NT2/D1 (cell line): ENCODE measurements around the gene PTPRO.

ENCODE experiments used
- DNase-seq: peaks from one replicate; pipeline ENCODE4 v3.0.0-alpha.2; 2011; ENCODE audit warnings: low read depth, low spot score
- H3K27me3 ChIP-seq: 2 replicates; pipeline ENCODE4 v1.6.0; 2011; ENCODE audit warnings: mild to moderate bottlenecking; ENCODE audit not compliant: insufficient read length, insufficient read depth
- H3K36me3 ChIP-seq: 2 replicates; pipeline ENCODE4 v1.6.1; 2011; ENCODE audit warnings: mild to moderate bottlenecking, low read length, mixed read lengths; ENCODE audit not compliant: insufficient read depth, insufficient read length
- H3K4me1 ChIP-seq: 2 replicates; pipeline ENCODE4 v1.5.1; 2011; ENCODE audit not compliant: insufficient read depth, insufficient read length
- H3K4me3 ChIP-seq: 2 replicates; pipeline ENCODE4 v1.5.1; 2011; ENCODE audit warnings: low read depth; ENCODE audit not compliant: insufficient read length
- H3K9ac ChIP-seq: 2 replicates; pipeline ENCODE4 v1.6.0; 2011; ENCODE audit warnings: low read depth; ENCODE audit not compliant: insufficient read length
- H3K9me3 ChIP-seq: 2 replicates; pipeline ENCODE4 v1.5.1; 2011; ENCODE audit warnings: mild to moderate bottlenecking, low read length; ENCODE audit not compliant: insufficient read depth
- SUZ12 ChIP-seq: IDR thresholded peaks from 2 replicates; pipeline ENCODE4 v1.6.1; 2011; ENCODE audit not compliant: insufficient read length, insufficient read depth; ENCODE audit errors: extremely low read depth
- YY1 ChIP-seq: IDR thresholded peaks from 2 replicates; pipeline ENCODE4 v1.6.1; 2011; ENCODE audit not compliant: insufficient read length, insufficient read depth
- ZNF274 ChIP-seq: IDR thresholded peaks from 2 replicates; pipeline ENCODE4 v1.6.1; 2011; ENCODE audit warnings: mild to moderate bottlenecking, low read depth, low read length

The PTPRO gene

DNA sequence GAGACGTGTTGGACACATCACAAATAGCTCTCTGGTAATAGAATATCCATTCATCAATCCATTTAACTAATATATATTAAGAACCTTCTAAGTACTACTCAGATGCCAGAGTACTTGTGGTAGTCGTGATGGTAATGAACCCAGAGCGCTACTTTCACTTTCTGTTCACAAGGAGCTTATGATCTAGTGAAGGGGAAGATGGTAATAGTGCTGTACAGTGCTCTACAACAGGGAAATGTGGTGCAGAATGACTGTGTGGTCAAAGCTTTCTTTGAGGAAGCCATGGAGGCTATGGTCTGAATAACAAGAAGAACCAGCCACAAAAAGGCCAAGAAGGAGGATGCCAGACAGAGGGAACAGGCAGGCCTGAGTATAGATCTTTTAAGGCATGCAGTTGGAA lies 212.0 kb downstream of the PTPRO start:
- Histone ChIP-seq H3K27me3 (no peaks in the 10 kb centered on the region), H3K36me3 (no peaks in the 10 kb centered on the region), H3K9me3 (no peaks in the 10 kb centered on the region), H3K9ac (no peak overlapping the region), H3K4me3 (no peak overlapping the region), H3K4me1 (no peaks in the 10 kb centered on the region)
- TF ChIP-seq YY1 (no peak), SUZ12 (no peak), ZNF274 (no peak)
- no peak for DNase-seq

DNA sequence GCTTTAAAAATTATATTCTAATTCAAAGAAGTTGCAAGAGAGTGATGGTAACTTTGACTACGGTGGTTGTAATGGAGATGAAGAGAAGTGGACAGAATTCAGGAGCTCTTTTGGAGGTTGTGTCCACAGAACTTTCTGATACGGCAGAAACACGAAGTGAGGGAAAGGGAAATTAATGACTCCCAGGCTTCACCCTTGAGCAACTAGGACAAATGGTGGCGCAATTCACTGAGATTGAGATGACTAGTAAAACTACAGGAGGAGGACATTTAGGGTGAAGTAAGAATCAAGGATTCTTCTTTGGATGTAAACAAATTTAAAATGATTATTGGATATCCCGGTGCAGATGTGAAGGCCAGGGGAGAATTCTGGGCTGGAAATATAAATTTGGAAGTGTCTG lies 212.6 kb downstream of the PTPRO start:
- TF ChIP-seq YY1 = no peak
- no peak for TF ChIP-seq SUZ12
- TF ChIP-seq ZNF274 = no peak
- Histone ChIP-seq H3K9me3 (no peaks in the 10 kb centered on the region), H3K36me3 (no peaks in the 10 kb centered on the region), H3K9ac (no peak overlapping the region), H3K4me1 (no peaks in the 10 kb centered on the region), H3K27me3 (no peaks in the 10 kb centered on the region), H3K4me3 (no peak overlapping the region)
- DNase-seq = no peak

DNA sequence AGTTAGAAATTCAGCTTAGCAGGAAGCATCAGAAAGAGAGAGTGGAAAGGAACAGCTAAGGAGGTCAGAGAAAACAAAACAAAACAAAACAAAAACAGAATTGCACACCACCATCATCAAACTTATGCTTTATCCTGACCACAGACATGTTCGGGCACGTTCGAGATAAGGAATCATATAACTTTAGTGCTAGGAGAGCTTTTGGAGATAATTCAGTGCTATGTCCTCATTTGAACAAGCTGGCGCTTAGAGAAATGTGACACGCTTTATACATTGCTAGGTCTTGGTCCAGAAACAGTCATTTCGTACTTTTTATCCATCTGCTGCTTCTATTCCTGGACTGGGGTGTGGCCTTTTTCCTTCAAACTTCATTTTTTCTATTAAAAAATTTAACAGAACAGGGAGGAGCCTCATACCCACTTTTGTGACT lies 213.1 kb downstream of the PTPRO start:
- no peaks in the 10 kb centered on the region for H3K27me3 ChIP-seq
- H3K4me3 ChIP-seq = no peak overlapping the region
- no peak for DNase-seq
- no peaks in the 10 kb centered on the region for H3K36me3 ChIP-seq
- H3K9me3 ChIP-seq = no peaks in the 10 kb centered on the region
- no peak overlapping the region for H3K9ac ChIP-seq
- H3K4me1 ChIP-seq = no peaks in the 10 kb centered on the region
- no peak for TF ChIP-seq ZNF274
- TF ChIP-seq SUZ12 = no peak
- no peak for TF ChIP-seq YY1

DNA sequence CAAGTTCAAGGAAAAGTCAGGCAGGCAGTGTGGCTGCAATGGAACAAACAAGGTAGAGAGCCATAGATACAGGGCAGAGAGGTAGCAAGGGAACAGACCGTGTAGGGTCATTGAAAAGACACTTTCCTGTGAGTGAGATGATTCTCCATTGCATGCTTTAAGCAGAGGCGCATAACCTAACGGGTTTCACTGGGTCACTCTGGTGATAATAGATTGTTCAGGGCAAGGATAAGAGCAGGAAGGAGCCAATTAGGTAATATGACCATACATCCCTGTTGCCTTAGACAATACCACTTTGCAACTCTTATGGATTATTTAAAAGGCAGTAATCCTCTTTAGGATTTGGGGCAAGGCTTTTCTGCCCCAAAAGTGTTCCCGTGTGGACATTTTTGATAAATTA lies 214.1 kb downstream of the PTPRO start:
- TF ChIP-seq YY1 = no peak
- TF ChIP-seq ZNF274 = no peak
- no peak for TF ChIP-seq SUZ12
- Histone ChIP-seq H3K4me3 (no peak overlapping the region), H3K4me1 (no peaks in the 10 kb centered on the region), H3K9me3 (no peaks in the 10 kb centered on the region), H3K27me3 (no peaks in the 10 kb centered on the region), H3K9ac (no peak overlapping the region), H3K36me3 (no peaks in the 10 kb centered on the region)
- no peak for DNase-seq

DNA sequence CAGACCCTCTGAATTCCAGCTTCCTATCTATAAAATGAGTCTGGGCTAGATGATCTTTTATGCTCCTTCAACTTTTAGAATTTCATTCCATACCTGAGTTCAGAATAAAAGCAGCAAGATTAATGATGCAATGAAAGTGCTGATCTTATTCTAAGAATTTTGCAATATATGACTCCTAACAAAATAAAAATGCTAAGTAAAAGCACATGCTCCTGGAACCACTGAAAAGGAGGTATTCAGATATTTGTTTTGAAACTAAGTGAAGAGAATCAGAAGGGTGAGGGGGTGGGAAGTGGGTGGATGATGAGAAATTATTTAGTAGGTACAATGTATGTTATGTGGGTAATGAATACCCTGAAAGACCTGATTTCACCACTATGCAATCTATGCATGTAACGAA lies 216.6 kb downstream of the PTPRO start:
- TF ChIP-seq SUZ12 (no peak), ZNF274 (no peak), YY1 (no peak)
- Histone ChIP-seq H3K27me3 (no peaks in the 10 kb centered on the region), H3K36me3 (no peaks in the 10 kb centered on the region), H3K9me3 (no peaks in the 10 kb centered on the region), H3K4me3 (no peak overlapping the region), H3K9ac (no peak overlapping the region), H3K4me1 (no peaks in the 10 kb centered on the region)
- no peak for DNase-seq

DNA sequence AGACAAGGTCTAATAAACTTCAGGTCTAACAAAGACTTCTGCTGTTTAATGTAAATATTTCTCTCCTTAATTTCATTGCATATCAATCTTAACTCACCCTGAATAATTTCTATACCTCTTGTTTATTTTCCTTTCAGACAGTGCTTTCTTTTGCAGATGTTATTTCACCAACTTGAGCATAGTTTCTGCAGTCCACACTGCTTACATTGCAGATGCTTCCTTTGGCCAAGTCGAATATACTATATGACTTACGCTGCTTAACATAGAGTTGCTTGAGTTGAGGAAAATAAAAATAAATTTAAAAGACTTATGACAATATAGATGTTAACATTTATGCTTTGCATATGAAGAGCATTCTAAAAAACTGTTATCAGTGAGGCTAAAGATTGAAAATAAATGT lies 217.7 kb downstream of the PTPRO start:
- no peak for DNase-seq
- Histone ChIP-seq H3K4me3 (no peak overlapping the region), H3K9me3 (no peaks in the 10 kb centered on the region), H3K4me1 (no peaks in the 10 kb centered on the region), H3K9ac (no peak overlapping the region), H3K27me3 (no peaks in the 10 kb centered on the region), H3K36me3 (no peaks in the 10 kb centered on the region)
- TF ChIP-seq YY1 = no peak
- no peak for TF ChIP-seq SUZ12
- TF ChIP-seq ZNF274 = no peak

DNA sequence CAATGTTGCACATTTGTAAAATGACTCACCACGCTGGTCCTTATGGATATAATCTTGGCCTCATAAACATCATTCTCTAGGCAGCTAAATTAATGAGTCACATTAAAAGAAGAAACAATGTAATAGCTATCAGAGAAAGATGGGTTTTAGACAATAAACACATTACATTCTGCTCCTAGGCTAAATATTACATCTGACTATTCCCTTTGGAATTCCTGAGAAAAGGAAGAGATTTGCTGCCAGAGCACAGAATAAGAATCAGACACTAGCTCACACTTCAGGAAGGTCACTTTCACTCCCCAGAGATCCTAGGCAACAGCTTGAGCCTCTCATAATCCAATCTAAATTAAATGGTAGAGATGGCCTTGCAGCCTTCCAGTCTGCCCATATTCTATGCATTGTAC lies 218.2 kb downstream of the PTPRO start:
- Histone ChIP-seq H3K4me3 (no peak overlapping the region), H3K9ac (no peak overlapping the region), H3K4me1 (no peaks in the 10 kb centered on the region), H3K9me3 (no peaks in the 10 kb centered on the region), H3K27me3 (no peaks in the 10 kb centered on the region), H3K36me3 (no peaks in the 10 kb centered on the region)
- no peak for DNase-seq
- TF ChIP-seq YY1 (no peak), SUZ12 (no peak), ZNF274 (no peak)
